GM12801 (cell line): ENCODE results near the gene DDR2.

Experiments
- TF ChIP-seq, protein P1 (sequence below): IDR thresholded peaks from one replicate; pipeline ENCODE4 v1.5.1; 2011; ENCODE audit warnings: control low read depth; ENCODE audit not compliant: insufficient read length; ENCODE audit errors: extremely low read depth

Gene DDR2

DNA sequence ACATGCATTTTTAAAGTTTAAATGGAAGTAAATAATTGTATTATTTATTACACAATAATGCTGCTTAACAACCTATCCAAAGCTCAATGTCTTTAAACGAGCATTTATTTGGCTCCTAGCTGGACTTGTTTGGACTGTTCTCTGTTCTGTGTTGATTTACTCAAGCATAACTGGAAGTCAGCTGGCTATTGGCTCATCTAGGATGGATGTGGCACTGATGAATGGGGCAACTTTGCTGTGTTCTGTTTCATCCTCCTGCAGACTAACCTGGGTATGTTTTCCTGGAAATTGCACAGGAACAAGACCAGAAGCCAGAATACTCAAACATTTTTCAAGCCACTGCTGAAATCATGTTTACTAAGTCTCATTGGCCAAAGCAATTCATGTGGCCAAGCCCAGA, 87.4 kb downstream of the DDR2 start:
- TF ChIP-seq, protein P1, sequence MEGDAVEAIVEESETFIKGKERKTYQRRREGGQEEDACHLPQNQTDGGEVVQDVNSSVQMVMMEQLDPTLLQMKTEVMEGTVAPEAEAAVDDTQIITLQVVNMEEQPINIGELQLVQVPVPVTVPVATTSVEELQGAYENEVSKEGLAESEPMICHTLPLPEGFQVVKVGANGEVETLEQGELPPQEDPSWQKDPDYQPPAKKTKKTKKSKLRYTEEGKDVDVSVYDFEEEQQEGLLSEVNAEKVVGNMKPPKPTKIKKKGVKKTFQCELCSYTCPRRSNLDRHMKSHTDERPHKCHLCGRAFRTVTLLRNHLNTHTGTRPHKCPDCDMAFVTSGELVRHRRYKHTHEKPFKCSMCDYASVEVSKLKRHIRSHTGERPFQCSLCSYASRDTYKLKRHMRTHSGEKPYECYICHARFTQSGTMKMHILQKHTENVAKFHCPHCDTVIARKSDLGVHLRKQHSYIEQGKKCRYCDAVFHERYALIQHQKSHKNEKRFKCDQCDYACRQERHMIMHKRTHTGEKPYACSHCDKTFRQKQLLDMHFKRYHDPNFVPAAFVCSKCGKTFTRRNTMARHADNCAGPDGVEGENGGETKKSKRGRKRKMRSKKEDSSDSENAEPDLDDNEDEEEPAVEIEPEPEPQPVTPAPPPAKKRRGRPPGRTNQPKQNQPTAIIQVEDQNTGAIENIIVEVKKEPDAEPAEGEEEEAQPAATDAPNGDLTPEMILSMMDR = no peak

DNA sequence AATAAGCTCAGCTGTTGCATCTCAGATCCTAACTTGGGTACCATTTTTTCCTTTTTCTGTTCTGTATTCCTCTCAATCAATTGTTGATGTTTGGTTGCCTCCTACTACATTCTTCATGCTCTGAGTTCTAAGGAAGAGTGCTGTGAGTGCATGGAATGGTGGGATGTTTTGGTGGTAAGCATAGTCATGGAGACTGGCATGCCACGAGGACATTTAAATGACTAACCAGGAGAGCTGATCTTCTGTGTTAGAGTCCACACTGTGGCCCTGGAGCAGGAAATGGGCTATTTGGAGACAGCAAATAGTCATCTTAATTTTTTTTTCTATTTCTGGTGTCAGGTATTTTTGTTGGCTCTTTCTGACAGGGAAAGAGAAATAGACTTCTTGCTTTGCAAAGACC, 88.7 kb downstream of the DDR2 start:
- TF ChIP-seq, protein P1 = no peak

DNA sequence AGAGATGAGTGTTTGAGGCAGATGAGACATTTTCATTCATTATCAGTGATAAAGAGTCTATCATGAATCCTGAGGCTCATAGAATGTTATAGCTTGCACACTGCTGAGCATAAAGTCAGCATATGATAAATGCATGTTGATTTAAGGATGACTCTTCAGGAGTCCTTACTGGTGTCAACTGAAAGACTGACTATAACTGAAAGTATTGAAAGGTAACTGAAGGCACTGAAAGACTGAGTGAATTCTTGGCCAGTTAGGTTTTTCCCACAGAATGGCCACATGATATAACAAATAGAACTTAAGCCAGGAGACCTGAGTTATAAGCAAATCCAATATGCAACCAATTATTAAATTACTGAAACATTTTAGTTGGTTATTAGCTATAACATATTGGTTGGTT, 89.2 kb downstream of the DDR2 start:
- TF ChIP-seq, protein P1 = no peak

DNA sequence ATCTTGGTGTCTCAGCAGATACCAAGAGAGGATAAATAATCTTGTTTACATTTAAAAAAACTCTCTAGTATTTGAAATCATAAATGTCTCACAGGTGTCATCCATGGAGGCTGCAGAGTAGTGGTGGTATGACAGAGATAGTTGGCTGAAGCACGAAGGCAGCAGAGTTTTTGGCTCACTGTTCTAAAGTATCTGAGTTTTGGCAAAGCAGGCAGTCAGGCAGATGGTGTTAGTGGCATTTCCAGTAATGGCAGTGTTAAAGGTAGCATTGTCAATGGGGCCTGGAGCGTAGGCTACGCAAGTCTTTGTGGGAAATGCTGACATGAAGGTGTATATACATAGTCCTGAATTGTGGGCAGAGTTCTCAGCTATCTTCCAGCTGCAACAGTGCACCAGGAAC, 89.8 kb downstream of the DDR2 start:
- TF ChIP-seq, protein P1 = no peak

DNA sequence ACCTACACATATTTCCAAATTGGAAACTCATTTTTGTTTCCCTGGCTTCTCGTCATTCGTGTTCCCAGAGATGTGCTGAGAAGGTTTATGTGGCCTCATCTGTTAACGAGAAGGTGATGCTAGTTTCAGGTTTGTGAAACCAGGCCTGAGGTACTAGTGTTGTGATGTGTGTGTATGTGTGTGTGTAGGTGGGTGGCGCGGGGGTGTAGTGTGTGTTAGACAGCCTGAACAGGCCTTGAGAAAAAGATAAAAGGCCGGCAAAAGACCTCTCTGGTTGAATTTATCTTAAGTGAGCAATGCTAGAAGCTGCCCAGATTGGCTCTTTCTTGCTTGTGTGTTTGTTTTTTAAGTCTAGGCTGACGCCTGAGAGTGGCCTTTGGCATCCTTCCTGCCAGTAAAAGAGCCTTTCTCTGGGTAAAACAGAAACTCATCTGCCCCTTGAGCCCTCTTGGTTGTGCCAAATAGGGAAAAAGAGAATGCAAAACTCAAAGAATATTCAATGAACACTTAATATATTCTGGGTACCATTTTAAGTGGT, 92.4 kb downstream of the DDR2 start:
- TF ChIP-seq, protein P1 = no peak

DNA sequence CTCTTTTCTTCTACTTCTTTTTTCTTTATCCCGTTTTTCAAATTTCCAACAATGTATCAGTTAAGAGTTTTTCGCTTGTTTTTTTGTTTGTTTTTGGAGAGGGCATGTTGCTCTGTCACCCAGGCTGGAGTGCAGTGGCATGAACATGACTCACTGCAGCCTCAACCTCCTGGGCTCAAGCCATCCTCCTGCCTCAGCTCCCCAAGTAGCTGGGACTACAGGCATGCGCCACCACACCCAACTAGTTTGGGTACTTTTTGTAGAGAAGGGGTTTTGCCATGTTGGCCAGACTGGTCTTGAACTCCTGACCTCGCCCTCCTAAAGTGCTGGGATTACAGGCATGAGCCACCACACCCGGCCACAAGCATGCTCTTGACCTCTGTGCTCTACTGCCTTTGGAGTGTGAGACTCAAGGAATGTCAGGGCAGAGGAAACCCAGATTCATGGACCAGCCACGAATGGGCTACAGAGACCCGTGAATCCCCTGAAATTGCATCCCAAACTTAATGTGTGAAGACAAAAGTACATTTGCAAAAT, 93.1 kb downstream of the DDR2 start:
- TF ChIP-seq, protein P1 = no peak

DNA sequence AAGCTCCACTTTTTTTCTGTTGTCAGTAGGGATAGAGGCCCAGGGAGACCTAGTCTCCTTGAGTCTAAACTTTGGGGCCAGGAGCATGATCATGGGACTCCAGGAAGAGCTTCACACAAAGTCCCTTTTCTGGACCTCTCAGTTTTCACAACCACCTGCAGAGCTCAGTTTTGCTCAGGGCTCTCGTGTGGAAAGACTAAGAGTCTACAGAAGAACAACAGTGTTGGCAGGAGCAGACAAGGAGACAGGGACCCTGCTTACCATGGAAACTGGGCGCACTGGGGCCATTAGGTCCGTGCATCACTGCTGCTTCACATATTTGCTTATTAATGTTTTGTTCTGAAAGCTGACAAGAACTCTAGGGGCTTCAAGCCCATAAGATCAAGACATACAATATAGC, 94.3 kb downstream of the DDR2 start:
- TF ChIP-seq, protein P1 = no peak
